ENCODE data around the gene ELMO1. TPM values are rescaled to one million over a fixed set of nuclear protein-coding genes. Genes with fewer than 3 reads are reported as not detected.

The ELMO1 gene
- total RNA-seq, 1 donor from 2014 or later = 66.1 TPM

- H3K9me3 Mint-ChIP-seq (ENCODE audit: low read depth) = peaks cover 7% of the 10 kb centered on the region
- DNase-seq (ENCODE audit: low spot score, unreplicated experiment) = no peak
- H3K27me3 Mint-ChIP-seq = no peaks in the 10 kb centered on the region
- no peak overlapping the region for H3K4me3 Mint-ChIP-seq (ENCODE audit: low read depth)
- no peak for TF ChIP-seq CTCF (IDR thresholded peaks at IDR 0.05; ENCODE audit: unreplicated experiment)
- H3K4me1 Mint-ChIP-seq (ENCODE audit: low read depth) = peaks cover 25% of the 10 kb centered on the region
- peak overlapping the region; percentile 84 for H3K27ac Mint-ChIP-seq
- H3K36me3 Mint-ChIP-seq (ENCODE audit: insufficient read depth) = peaks cover 45% of the 10 kb centered on the region
Observed at GRCh38 chr7:36863901-36864701, 584.6 kb downstream of the ELMO1 start.

- Mint-ChIP-seq H3K4me1 (ENCODE audit: low read depth) (peaks cover 25% of the 10 kb centered on the region), H3K9me3 (ENCODE audit: low read depth) (peaks cover 7% of the 10 kb centered on the region), H3K27ac (no peak overlapping the region), H3K27me3 (no peaks in the 10 kb centered on the region), H3K36me3 (ENCODE audit: insufficient read depth) (peaks cover 41% of the 10 kb centered on the region), H3K4me3 (ENCODE audit: low read depth) (no peak overlapping the region)
- no peak for DNase-seq (ENCODE audit: low spot score, unreplicated experiment)
- no peak for TF ChIP-seq CTCF (IDR thresholded peaks at IDR 0.05; ENCODE audit: unreplicated experiment)
Observed at GRCh38 chr7:36862771-36863261, 585.8 kb downstream of the ELMO1 start.

GRCh38 chr7:36861656-36862055, 587.0 kb downstream of the ELMO1 start:
- H3K4me1 Mint-ChIP-seq (ENCODE audit: low read depth) = peaks cover 24% of the 10 kb centered on the region
- no peaks in the 10 kb centered on the region for H3K27me3 Mint-ChIP-seq
- no peaks in the 10 kb centered on the region for H3K9me3 Mint-ChIP-seq (ENCODE audit: low read depth)
- H3K36me3 Mint-ChIP-seq (ENCODE audit: insufficient read depth) = peaks cover 35% of the 10 kb centered on the region
- TF ChIP-seq CTCF (IDR thresholded peaks at IDR 0.05; ENCODE audit: unreplicated experiment) = no peak
- no peak for DNase-seq (ENCODE audit: low spot score, unreplicated experiment)
- H3K4me3 Mint-ChIP-seq (ENCODE audit: low read depth) = no peak overlapping the region
- no peak overlapping the region for H3K27ac Mint-ChIP-seq

GRCh38 chr7:36860681-36861080, 588.0 kb downstream of the ELMO1 start:
- no peak overlapping the region for H3K27ac Mint-ChIP-seq
- peaks cover 37% of the 10 kb centered on the region for H3K36me3 Mint-ChIP-seq (ENCODE audit: insufficient read depth)
- no peak for TF ChIP-seq CTCF (IDR thresholded peaks at IDR 0.05; ENCODE audit: unreplicated experiment)
- no peaks in the 10 kb centered on the region for H3K27me3 Mint-ChIP-seq
- H3K4me3 Mint-ChIP-seq (ENCODE audit: low read depth) = no peak overlapping the region
- H3K9me3 Mint-ChIP-seq (ENCODE audit: low read depth) = no peaks in the 10 kb centered on the region
- DNase-seq (ENCODE audit: low spot score, unreplicated experiment) = no peak
- peaks cover 22% of the 10 kb centered on the region for H3K4me1 Mint-ChIP-seq (ENCODE audit: low read depth)

- H3K4me3 Mint-ChIP-seq (ENCODE audit: low read depth) = no peak overlapping the region
- H3K36me3 Mint-ChIP-seq (ENCODE audit: insufficient read depth) = peaks cover 40% of the 10 kb centered on the region
- DNase-seq (ENCODE audit: low spot score, unreplicated experiment) = no peak
- H3K27ac Mint-ChIP-seq = peak overlapping the region; percentile 5
- no peak for TF ChIP-seq CTCF (IDR thresholded peaks at IDR 0.05; ENCODE audit: unreplicated experiment)
- no peaks in the 10 kb centered on the region for H3K4me1 Mint-ChIP-seq (ENCODE audit: low read depth)
- no peaks in the 10 kb centered on the region for H3K27me3 Mint-ChIP-seq
- peaks cover 6% of the 10 kb centered on the region for H3K9me3 Mint-ChIP-seq (ENCODE audit: low read depth)
Observed at GRCh38 chr7:36855330-36855729, 593.3 kb downstream of the ELMO1 start.
